GM10248 (cell line): ENCODE results near the gene RHOBTB3.

ENCODE experiments used
- CTCF ChIA-PET: fragments of 300-600 bp; sonication (Branson Sonifier 250); formaldehyde crosslinking; extraction: SDS; loops from one replicate; lab custom pipeline; 2021; ENCODE audit warnings: antibody characterized with exemption; lab: Yijun Ruan, JAX
- POLR2A ChIA-PET: fragments of 350-650 bp; sonication (Branson Sonifier 250); formaldehyde crosslinking; extraction: SDS; loops from one replicate; lab custom pipeline; 2020; ENCODE audit warnings: antibody characterized with exemption; lab: Yijun Ruan, JAX
- DNase-seq: peaks from one replicate; pipeline ENCODE4 v3.0.0; 2012; ENCODE audit errors: extremely low spot score
- CTCF ChIP-seq: IDR thresholded peaks from 2 replicates; pipeline ENCODE4 v1.5.1; 2012; ENCODE audit warnings: mild to moderate bottlenecking, low read depth; ENCODE audit errors: extremely low read depth, missing control alignments, control extremely low read depth

RHOBTB3 gene

GRCh38 chr5:95840956-95841705 lies 110.0 kb downstream of the RHOBTB3 start:
- ChIA-PET POLR2A (interaction anchor here (0.5 kb wide), 1 partner anchor 36 kb away, joined by 3 read pairs; no protein-coding TSS in a partner anchor), CTCF (interaction anchor here (0.7 to 25.0 kb wide), 17 partner anchors 9 to 219 kb away, joined by 3 to 561 read pairs (median 4); partner anchors contain the start of gene GLRX)
- DNase-seq = no peak
- no peak for TF ChIP-seq CTCF

- no peak for TF ChIP-seq CTCF
These were observed 111.0 kb downstream of the RHOBTB3 start for GRCh38 chr5:95841914-95842812.

GRCh38 chr5:95842854-95843544 lies 111.9 kb downstream of the RHOBTB3 start:
- CTCF ChIA-PET = interaction anchor here (0.7 to 25.0 kb wide), 16 partner anchors 10 to 759 kb away, joined by 3 to 561 read pairs (median 4); partner anchors contain the start of genes GLRX and RFESD
- POLR2A ChIA-PET = no interaction called here
- peak; percentile 79 for DNase-seq
- TF ChIP-seq CTCF = peak; percentile 65

More at GRCh38 chr5:95841914-95842812, 111.0 kb downstream of the RHOBTB3 start:
- DNase-seq = no peak
- ChIA-PET POLR2A (no interaction called here), CTCF (interaction anchor here (1.0 to 25.0 kb wide), 10 partner anchors 10 to 220 kb away, joined by 3 to 561 read pairs (median 5); partner anchors contain the start of gene GLRX)

GRCh38 chr5:95843733-95844223 lies 112.6 kb downstream of the RHOBTB3 start:
- DNase-seq = no peak
- TF ChIP-seq CTCF = no peak
- POLR2A ChIA-PET = no interaction called here
- CTCF ChIA-PET = interaction anchor here (0.7 to 25.0 kb wide), 17 partner anchors 9 to 758 kb away, joined by 3 to 561 read pairs (median 4); partner anchors contain the start of genes GLRX and RFESD

- no peak for DNase-seq
- ChIA-PET POLR2A (no interaction called here), CTCF (interaction anchor here (1.2 to 25.0 kb wide), 9 partner anchors 9 to 199 kb away, joined by 3 to 561 read pairs (median 8); partner anchors contain the start of gene RFESD)
- TF ChIP-seq CTCF = no peak
These were observed 114.3 kb downstream of the RHOBTB3 start for GRCh38 chr5:95845391-95845790.
